ENCODE data around the gene LGALS8.

LGALS8 gene

DNA sequence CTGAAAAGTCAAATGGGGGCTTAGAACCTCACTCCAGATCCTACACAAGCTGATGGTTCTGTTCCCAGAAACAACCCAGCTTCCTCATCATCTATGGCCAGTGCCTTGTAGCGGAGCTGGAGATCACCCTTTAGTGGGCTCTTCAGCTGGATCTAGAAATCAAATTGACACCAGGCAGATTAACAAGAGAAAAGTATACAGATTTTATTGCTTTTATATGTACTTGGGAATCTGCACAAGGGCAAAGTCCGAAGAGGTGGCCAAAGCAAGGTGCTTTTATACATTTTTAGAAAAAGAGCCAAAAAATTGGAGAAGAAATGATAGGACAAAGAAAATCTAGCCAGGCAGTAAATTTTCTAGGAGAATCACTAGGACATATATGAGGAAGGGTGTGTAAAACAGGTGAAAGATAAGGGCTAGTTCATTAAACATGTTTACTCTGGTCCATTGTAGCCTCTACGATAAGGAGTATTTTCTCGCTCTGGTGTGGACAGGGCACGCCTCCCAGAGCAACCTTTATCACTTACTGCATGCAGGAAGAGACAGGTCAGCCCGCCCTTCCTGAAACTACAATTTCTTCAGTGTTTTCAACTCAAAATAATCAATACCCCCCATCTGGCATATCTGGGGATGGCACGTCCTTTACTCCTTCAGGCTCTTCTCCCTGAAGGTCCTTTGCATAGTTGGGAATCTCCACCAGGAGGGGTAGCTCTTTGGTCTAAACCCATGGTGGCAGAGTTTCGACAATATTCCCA, 14.0 kb upstream of the LGALS8 start:
- DNase-seq = no peak

- DNase-seq = no peak
These were observed 11.9 kb upstream of the LGALS8 start for GRCh38 chr1:236511735-236512418.

DNA sequence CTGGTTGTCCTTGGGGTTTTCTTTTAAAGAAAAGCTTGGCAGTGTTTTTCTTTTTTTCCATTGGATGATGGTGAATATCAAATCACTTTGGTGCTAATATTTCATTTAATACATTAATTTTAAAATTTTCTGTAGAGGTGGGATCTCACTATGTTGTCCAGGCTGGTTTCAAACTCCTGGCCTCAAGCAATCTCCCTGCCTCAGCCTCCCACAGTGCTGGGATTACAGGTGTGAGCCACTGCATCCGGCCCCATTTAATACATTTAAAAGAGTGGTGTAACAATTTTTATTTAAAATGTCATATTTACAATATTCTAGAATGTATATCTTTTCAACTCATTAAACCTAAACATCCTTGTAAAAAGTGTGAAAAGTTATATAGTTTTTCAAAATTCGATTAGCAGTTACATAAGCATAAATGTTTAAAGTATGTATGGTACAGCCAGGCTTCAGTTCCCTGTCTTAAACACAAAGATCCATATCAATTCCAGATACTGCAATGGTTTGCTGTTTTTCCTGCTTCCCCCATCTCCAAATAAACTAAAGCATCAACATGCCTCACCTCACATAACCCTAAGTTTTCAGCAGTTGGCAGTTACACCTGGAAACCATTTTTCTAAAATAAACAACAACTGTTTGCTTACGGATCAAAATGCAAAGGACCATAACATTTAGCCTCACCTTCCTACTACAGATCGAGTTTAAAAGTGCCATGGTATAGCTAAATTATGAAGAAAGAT, 8.9 kb upstream of the LGALS8 start:
- no peak for DNase-seq

DNA sequence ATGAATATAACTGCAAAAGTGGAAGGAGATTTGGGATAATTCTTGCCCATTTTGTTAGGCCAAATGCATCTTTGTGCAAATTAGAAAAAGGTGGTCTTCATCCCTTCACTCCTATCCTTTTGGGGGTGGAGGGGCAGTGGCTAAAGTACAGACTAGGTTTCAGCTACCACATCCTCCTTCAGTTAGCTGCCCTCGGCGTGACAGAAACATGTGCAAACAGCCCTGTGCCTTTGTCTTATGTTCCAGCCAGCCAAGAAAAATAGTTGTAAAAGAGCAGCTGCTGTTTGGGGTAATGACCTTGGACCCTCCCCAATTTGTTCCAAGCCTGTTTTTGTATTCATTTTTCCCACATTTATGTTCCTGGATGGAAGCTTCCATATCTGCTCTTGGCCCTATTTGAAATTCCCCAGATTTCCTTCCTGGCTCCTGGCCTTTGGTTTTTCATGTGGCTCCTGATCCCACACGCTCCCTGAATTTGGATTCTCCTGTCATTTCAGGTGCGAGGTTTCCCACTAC, 8.3 kb upstream of the LGALS8 start:
- no peak for DNase-seq

DNA sequence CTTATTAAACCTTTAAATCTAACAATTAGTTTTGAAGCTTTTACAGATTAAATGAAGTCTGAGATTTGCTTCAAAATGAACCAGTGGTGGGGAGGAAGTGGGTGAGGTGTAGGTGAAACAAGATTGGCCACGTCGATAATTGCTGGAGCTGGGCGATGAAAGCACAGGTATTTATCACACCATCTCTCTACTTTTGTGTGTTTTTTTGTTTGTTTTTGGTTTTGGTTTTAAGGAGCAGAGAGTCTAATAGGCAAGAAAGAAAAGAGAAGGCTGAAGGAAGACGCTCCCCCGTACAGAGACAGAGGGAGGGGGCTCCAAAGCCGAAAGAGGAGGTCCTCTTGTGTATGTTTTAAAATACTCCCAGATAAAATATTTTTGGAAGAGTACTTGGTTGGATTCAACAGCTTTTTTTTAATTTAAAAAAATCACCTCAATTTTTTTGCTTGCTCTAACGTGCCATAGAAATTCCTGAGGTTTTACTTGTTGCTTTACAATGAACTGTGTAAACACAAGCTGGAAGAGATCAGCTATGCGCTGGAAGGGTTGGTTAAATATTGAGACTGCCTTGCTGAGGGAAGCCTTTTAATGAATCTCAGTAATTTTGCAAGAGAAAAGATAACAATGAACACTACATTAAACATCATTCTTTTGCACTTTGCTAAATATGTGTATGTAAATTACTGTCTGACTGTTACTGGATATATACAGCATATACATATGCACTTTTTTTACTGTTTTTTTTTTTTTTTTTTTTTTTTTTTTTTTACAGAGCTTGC, 6.7 kb upstream of the LGALS8 start:
- DNase-seq = no peak

GRCh38 chr1:236518322-236518721, 5.5 kb upstream of the LGALS8 start:
- no peak for DNase-seq

- no peak for DNase-seq
These were observed 3.3 kb upstream of the LGALS8 start for GRCh38 chr1:236520445-236521005.

DNA sequence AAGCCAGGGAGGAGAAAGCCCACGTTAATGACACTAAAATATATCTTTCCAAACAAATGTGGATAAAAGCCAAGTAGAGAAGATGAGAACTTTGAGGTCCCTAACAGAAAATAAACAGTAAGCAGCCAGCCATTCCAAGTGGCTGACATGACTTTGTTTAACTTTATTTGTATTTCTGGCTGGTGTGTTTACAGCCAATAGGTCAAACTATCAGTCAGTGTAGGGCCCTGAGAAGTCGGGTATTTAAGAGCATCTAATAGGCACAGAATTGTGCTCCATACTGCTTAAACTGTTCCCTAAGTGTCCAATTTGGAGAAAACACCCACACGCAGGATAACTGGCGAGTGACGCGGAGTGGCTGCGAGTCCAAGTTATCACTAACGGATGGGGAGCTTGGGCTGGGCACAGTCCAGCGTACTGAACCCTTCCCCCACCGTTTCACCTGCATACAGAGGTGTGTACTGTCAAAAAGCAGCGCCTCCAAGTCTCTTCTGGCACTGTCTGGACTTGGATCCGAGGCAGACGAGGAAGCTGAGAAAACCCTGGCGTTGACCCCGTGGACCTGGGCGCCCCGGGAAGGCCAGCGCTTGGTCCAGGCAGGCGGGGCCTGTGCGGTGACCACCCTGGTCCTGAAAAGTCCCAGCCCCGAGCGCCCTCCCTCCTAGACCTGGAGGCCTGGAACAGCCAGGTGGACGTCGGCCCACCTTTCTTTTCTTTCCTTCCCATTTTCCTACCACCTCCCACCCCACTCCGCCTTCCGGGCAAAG, 662 bp upstream of the LGALS8 start:
- no peak for DNase-seq

- DNase-seq = peak in 3 of 4 experiments; percentile 10 to 42 (median 25)
These were observed 536 bp downstream of the LGALS8 start for GRCh38 chr1:236524142-236524894.

DNA sequence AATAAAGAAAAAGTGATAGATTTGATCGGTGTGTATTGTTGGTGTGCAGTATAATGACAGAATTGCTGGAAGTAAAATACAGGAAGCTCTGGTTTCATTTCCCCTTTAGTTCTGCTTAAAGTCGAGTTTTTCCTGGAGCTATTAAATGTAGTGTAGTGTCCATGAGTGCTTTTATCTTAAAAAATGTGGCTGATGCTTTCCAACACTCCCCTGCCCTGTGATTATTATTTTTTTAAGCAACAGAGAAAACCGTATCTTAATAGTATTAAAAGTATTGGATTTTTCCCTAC, 1.1 kb downstream of the LGALS8 start:
- no peak for DNase-seq

DNA sequence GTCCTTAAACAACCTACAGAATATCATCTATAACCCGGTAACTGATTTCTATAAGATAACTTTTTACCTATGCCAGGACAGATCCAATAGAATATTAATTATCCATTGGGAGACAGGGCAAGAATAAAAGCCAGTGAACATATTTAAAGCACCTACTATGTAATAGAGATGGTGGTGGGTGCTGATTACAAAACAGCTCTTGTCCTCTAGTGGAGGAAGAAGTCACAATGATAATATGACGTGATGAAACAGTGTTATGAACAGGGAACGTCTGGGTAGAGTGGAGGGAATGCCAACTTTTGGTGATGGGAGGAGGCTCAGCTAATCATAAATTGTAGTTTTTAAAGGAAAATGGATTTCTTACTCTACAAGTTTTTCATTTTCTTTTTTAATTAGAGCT, 2.3 kb downstream of the LGALS8 start:
- DNase-seq = no peak

DNA sequence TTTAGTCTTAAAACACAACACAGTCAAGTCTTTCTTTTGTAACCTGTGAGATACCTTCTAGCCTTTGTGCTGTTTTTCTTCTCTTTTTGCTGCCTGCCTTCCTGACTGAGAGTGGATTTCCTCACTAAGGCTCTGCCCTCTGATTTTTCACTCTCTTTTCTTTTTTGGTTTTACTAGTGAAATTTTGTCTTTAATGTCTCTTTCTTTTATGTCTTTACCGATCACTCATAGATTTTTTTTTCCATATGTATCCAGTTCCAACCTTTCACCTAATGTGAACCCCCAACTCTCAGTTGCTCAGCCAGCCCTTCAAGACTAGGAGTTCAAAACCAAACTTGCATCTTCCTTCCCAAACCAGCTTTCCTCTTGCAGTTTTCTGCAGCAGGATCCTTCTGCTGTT, 6.5 kb downstream of the LGALS8 start:
- DNase-seq = no peak

DNA sequence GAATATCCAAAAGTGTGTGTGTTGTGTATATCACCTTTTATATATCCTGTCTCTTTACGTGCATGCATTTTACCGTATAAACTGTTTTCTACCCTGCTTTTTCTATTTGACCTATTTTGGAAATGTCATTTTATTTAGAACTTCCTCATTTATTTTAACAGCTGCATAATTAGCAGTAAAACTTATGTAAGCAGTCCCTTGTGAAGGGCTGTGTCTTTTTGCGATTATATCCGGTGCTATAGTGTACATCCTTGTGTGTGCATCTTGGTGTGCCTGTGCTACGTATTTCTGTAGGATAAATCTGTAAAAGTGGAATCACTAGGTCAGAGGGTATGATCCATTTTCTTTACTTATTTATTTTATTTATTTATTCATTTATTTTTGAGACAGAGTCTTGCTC, 7.2 kb downstream of the LGALS8 start:
- DNase-seq = no peak

GRCh38 chr1:236532850-236533249, 9.1 kb downstream of the LGALS8 start:
- no peak for DNase-seq

DNA sequence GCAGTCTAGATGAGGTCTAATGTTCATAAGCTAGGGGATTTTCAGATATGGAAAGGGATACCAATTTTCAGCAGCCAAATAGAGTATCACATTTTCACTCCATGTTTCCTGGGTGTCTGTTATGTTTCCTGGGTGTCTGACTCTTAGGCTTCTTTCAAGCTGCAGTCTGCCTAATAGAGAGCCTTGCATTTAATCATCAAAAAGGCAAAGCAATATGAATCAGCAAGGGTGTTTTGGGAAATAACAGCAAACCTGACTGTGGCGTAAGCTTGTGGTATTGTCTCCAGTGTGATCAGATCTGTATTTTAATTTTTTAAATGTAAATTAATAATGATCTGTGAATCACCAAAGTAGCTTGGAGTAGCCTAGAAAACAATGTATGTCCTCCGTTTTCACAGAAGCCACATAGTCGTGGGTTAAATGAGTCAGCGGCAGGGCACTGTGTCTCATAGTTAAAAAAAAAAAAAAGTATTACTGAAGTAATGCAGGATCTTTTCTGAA, 10.4 kb downstream of the LGALS8 start:
- DNase-seq = no peak

DNA sequence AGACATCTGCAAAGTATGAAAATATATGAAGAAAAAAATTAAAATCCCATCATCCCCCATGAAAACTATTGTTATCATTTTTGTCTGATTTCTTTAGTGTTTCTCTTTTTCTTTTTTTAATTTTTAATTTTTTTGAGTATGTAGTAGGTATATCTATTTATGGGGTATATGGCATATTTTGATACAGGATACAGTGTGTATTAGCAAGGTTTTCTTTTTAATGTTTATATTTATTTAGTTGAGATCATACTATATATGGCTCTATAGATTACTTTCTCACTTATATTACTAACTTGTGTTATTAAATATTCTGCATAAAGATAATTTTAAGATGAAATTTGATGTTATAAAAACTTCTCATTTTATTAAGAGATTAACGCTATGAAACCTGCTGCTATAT, 11.4 kb downstream of the LGALS8 start:
- DNase-seq = no peak

- DNase-seq = no peak
These were observed 11.9 kb downstream of the LGALS8 start for GRCh38 chr1:236535662-236536161.

- DNase-seq = no peak
These were observed 12.8 kb downstream of the LGALS8 start for GRCh38 chr1:236536540-236536939.

GRCh38 chr1:236540813-236541465, 17.2 kb downstream of the LGALS8 start:
- no peak for DNase-seq

- DNase-seq = no peak
These were observed 17.9 kb downstream of the LGALS8 start for GRCh38 chr1:236541710-236542109.

Measured in activated naive CD4-positive, alpha-beta T cell (primary cell).